ENCODE results near the gene DIAPH2.

DNA sequence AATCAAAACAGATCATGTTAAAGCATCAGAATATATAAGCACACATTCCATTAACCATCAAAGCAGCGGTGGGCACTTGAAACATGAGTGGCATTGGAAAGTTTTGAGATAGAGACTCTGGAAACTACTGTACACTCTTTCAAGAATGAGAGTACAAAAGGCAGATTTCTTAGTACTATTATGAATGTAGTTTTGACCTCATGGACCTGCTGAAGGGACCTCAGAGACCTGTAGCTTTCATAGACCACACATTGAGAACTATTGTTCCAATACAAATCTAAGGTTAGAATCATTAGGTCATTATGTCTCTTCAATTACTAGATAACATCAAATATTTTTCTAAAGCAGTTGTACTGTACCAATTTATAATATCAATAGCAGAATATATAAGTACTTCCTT is 482.7 kb downstream of the DIAPH2 start:
- TF ChIP-seq, protein P1, sequence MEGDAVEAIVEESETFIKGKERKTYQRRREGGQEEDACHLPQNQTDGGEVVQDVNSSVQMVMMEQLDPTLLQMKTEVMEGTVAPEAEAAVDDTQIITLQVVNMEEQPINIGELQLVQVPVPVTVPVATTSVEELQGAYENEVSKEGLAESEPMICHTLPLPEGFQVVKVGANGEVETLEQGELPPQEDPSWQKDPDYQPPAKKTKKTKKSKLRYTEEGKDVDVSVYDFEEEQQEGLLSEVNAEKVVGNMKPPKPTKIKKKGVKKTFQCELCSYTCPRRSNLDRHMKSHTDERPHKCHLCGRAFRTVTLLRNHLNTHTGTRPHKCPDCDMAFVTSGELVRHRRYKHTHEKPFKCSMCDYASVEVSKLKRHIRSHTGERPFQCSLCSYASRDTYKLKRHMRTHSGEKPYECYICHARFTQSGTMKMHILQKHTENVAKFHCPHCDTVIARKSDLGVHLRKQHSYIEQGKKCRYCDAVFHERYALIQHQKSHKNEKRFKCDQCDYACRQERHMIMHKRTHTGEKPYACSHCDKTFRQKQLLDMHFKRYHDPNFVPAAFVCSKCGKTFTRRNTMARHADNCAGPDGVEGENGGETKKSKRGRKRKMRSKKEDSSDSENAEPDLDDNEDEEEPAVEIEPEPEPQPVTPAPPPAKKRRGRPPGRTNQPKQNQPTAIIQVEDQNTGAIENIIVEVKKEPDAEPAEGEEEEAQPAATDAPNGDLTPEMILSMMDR (IDR thresholded peaks at IDR 0.05; ENCODE audit: low read length) = no peak
- TF ChIP-seq EZH2phosphoT487 (IDR thresholded peaks at IDR 0.05; ENCODE audit: low read length) (no peak), EZH2 (optimal IDR thresholded peaks at IDR 0.05; ENCODE audit: low read depth, low read length) (no peak)
